ENCODE results near the gene METTL8. TPM values are rescaled to one million over a fixed set of nuclear protein-coding genes. Genes with fewer than 3 reads are reported as not detected.

Gene METTL8
- 25.3 TPM for total RNA-seq

GRCh38 chr2:171433763-171434012 lies at the start of gene METTL8:
Gene METTL8, minus strand, starts transcription at chr2:171433990. Its CDS starts 41,805 bp downstream, at chr2:171392185.
- no peak for DNase-seq

GRCh38 chr2:171482877-171483276 lies 49.1 kb upstream of the METTL8 start:
- DNase-seq = no peak

DNA sequence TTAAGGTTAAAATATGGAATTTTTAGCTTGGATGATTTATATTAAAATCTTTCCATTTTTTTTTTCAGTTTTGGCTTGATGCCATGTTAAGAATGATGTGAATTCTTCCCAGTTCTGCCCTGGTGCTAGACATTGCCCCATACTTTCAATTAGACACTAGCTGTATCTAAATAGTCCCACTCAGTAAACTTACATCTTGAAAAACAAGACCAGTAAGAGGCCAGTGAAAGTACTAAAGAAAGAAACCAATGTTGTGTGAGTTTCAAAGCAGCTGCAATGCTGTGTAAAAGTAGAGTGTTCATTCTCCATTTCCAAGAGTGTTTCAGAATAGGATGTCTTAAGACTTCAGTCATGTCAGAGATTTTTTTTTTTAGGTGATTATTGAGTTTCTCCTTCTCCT lies 48.5 kb upstream of the METTL8 start:
- DNase-seq = no peak

DNA sequence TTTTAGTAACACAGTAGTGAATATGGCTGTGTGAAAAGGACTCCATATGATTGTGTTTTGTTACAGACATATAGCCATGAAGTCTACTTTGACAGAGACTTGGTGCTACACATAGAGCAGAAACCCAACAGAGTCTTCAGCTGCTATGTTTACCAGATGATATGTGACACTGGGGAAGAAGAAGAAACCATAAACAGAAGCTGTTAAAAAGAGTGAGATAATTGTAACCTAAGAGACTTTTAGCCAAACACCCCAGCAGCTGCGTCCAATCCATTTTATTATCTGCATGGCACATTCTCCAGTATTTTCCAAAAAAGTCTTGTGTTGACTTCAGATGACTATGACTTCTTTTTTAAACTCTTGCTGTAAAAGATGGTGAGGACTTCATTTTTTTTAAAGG lies 47.1 kb upstream of the METTL8 start:
- DNase-seq = no peak

- no peak for DNase-seq
Measured at GRCh38 chr2:171479154-171479814, 45.5 kb upstream of the METTL8 start.

DNA sequence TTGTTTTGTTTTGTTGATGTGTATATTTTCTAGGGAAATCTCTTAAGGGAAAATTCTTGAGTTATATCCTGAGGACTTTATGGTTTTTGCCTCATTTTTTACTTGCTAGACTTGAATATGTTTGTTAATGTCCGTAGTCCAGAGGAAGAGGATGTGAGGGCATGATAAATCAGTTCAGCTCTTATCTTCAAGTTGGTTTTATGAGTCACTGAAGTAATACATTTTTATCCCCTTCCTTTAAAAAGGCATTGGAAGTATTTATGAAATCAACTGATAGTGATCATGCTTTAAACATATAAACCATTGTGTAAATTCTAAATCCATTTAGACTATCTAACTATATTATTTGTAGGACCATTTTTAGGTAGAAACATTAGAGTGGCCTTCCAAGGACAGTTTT lies 44.6 kb upstream of the METTL8 start:
- no peak for DNase-seq

DNA sequence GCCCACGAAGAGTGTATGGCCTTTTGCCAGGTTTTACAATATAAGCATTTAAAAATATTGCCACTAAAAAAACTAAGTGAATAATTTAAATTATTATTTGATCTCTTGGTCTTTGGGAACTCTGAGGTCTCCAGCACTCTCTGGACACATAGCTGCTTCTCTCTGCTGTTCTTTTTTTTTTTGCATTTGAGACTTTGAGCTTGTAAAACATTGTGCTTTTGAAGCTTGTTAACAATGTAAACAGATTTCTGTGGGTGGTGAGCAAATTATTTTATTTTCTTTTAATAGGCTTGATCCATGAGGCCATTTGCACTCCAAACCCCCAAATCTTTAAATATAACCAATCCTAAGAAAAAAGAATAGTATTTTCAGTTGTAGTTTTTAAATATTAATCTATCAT lies 42.2 kb upstream of the METTL8 start:
- no peak for DNase-seq

DNA sequence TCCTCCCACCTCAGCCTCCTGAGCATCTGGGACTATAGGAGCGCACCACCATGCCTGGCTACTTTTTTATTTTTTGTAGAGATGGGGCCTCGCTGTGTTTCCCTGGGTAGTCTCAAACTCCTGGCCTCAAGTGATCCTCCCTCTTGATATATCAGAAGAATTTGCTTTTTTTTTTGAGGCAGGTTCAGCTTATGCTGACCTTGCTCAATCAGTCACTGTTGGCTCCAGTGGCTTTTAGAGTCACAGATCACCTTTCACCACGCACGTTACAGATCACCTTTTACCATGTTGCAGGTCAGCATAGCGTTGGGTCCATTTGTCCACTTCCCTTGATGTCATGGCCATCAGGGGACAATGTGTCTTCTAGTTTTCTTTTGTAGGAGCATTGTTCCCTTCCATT lies 36.3 kb upstream of the METTL8 start:
- no peak for DNase-seq

- DNase-seq = no peak
Measured at GRCh38 chr2:171469176-171469575, 35.4 kb upstream of the METTL8 start.

DNA sequence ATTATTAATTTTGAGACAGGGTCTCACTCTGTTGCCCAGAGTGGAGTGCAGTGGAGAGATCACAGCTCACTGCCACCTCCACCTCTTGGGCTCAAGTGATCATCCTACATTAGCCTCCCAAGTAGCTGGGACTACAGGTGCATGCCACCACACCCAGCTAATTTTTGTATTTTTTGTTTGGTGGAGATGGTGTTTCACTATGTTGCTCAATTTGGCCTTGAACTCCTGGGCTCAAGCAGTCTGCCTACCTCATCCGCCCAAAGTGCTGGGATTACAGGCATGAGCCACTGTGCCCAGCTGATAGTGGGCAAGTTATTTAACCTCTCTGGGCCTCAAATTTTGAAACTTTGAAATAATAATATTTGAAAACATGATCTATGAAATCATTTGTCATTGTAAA lies 26.7 kb upstream of the METTL8 start:
- no peak for DNase-seq

DNA sequence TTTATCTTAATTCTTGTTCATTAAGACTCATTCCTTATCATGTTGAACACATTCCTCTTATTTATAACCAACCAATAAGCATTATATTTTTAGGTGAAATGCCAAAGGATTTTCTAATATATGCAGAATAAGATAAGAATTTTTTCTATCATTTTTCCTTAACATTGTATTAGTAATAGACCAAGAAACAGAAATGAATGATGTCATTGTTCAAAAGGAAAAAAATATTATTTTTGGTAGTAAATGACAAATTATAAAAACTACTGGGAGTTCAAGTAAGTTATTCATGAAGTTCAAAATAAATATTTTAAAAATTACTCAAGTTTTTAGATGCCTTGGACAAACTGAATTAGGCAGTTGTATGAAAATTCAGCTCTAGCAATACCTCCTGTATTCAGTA lies 25.7 kb upstream of the METTL8 start:
- no peak for DNase-seq

DNA sequence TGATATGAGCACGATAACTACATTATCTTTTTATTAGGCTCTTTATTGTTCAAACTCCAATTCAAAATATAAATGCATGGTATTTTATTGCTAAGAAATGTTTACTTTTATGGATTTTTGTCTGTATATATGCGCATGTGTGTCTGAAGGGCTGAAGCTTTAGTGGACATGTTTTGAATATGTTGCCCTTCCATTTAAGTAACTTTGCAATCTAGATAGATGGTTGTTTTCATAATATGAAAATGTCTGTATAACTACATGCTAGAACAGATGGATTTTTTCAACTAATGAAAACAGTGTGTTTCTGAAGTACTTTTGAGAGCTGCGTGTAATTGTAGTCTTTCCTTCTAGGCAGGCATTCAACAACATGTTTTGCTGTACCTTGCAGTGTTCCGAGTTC lies 19.0 kb upstream of the METTL8 start:
- DNase-seq = no peak

GRCh38 chr2:171451074-171451473 lies 17.3 kb upstream of the METTL8 start:
- no peak for DNase-seq

GRCh38 chr2:171447675-171448074 lies 13.9 kb upstream of the METTL8 start:
- DNase-seq = no peak

GRCh38 chr2:171441470-171441869 lies 7.7 kb upstream of the METTL8 start:
- no peak for DNase-seq

GRCh38 chr2:171436307-171436706 lies 2.5 kb upstream of the METTL8 start:
- no peak for DNase-seq

DNA sequence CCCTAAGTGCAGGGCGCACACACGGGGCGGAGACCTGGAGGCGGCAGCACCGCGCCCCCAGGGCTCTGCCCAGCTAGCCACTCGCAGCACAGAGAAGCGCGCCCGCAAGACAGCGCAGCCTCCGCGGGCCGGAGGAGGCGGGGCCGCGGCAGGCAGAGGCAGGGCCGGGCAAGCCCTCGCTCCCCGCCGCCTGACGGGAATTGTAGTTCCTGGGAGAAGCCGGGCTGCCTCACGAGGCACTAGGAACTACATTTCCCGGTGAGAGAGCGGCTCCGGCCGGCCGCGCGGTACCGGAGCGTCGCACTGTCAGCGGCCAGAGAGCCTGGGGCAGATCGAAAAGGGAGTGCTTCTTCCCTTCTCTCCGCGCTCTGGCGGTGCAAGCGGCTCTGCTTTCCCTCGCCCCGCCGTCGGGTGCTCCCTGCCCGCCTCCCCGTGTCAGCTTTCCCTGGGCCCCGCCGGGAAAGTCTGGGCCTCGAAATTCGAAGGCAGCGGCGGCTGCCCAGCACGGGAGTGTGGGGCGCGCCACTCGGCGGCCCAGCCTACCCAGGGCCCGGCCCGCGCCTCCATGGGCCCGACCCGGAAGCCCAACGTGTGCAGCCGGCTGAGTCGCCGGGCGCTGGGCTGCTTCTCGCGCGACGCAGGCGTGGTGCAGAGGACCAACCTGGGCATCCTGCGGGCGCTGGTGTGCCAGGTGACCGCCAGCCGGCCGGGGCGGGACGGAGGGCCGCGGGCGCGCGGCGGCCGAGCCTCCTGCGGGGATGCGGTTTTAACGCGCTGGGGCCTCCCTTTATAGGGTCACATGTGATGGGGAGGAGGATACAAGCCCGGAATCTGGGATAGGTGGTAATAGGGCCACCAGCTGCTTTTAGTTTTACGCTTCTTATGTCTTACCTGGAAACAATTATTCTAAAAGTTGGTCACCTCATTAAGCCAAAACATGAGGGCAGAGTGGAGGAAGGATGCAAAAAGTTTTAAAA lies 511 bp upstream of the METTL8 start, which contains the start of gene DCAF17:
DCAF17 (plus strand) TSS at position 214 of the 977 bp plus-strand sequence; CDS start at position 566, 352 bp downstream.
- DNase-seq = peak; percentile 96

GRCh38 chr2:171432969-171433762 lies 624 bp downstream of the METTL8 start:
- DNase-seq = no peak

GRCh38 chr2:171432206-171432968 lies 1.4 kb downstream of the METTL8 start:
- no peak for DNase-seq

- no peak for DNase-seq
Measured at GRCh38 chr2:171431677-171432167, 2.1 kb downstream of the METTL8 start.

GRCh38 chr2:171430516-171431410 lies 3.0 kb downstream of the METTL8 start:
- DNase-seq = no peak

Measured in occipital lobe (tissue), 2 donors.